Brain microvascular endothelial cell (primary cell): ENCODE measurements around the gene NODAL.

Experiments
- DNase-seq: peaks from one replicate; pipeline ENCODE4 v3.0.0-alpha.2; 2020
- H3K27ac ChIP-seq: fragments of 250-450 bp; sonication (Bioruptor Pico); 2 replicates; pipeline ENCODE4 v1.5.1; 2020; ENCODE audit warnings: mild to moderate bottlenecking, moderate library complexity
- H3K27me3 ChIP-seq: fragments of 250-450 bp; sonication (Bioruptor Pico); replicated peaks from 2 replicates; pipeline ENCODE4 v1.5.1; 2020; ENCODE audit warnings: mild to moderate bottlenecking
- H3K36me3 ChIP-seq: fragments of 250-450 bp; sonication (Bioruptor Pico); replicated peaks from 2 replicates; pipeline ENCODE4 v1.5.1; 2020; ENCODE audit warnings: mild to moderate bottlenecking
- H3K4me3 ChIP-seq: 2 replicates; pipeline ENCODE4 v1.5.1; 2011; ENCODE audit warnings: low read depth, mild to moderate bottlenecking, control low read depth, low read length, moderate library complexity
- in situ Hi-C: cut with HindIII; loops from 2 replicates; pipeline ENCODE4 v1.10.0; 2017; ENCODE audit warnings: low sequenced_read_pairs, low pct_ligation_motif_present
- TF ChIP-seq, protein P1 (sequence below): IDR thresholded peaks from 2 replicates; pipeline ENCODE4 v1.5.1; 2011; ENCODE audit warnings: low read depth, mild to moderate bottlenecking, moderate library complexity, low read length, control low read depth, inconsistent platforms; ENCODE audit errors: missing control alignments

Gene NODAL

DNA sequence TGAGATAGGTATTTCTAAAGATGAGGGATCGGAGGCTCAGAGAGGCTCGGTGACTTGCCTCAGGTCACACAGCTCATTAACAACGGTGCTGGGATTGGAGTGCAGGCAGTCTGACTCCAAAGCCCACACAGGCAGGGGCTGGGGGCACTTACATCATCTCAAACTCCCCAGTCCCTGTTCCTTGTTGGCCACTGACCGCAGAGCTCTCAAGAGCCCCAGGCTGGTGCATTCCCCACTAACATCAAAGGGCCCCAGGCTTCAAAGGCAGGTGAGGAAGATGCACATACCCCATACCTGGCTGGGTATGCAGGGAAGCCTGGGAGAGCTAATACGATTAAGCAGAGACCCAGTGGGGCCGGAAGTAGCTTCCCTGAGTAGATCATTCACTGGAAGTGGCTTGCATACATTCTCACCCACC is 13.7 kb upstream of the NODAL start:
- Histone ChIP-seq H3K36me3 (no peaks in the 10 kb centered on the region), H3K4me3 (no peak overlapping the region), H3K27ac (no peak overlapping the region), H3K27me3 (no peaks in the 10 kb centered on the region)
- in situ Hi-C loops, result no loop called here
- TF ChIP-seq, protein P1, sequence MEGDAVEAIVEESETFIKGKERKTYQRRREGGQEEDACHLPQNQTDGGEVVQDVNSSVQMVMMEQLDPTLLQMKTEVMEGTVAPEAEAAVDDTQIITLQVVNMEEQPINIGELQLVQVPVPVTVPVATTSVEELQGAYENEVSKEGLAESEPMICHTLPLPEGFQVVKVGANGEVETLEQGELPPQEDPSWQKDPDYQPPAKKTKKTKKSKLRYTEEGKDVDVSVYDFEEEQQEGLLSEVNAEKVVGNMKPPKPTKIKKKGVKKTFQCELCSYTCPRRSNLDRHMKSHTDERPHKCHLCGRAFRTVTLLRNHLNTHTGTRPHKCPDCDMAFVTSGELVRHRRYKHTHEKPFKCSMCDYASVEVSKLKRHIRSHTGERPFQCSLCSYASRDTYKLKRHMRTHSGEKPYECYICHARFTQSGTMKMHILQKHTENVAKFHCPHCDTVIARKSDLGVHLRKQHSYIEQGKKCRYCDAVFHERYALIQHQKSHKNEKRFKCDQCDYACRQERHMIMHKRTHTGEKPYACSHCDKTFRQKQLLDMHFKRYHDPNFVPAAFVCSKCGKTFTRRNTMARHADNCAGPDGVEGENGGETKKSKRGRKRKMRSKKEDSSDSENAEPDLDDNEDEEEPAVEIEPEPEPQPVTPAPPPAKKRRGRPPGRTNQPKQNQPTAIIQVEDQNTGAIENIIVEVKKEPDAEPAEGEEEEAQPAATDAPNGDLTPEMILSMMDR, result no peak
- DNase-seq, result no peak

DNA sequence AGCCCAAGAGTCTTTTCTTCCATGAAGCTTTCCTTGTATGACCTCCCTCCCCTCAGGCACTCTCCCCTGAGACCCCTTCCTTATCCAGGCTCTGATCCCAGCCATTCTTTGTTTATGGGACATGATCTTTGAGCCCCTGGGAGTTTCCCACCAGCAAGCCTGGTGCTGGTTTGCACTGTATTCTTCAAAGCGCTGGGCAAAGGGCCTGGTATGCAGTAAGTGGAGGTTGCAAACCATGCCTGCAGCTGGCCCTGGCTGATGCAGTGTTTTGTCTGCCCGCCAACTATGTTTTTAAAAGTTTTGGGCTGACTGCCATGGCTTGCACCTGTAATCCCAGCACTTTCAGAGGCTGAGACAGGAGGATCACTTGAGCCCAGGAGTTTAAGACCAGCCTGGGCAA is 6.8 kb upstream of the NODAL start:
- DNase-seq, result no peak
- Histone ChIP-seq H3K36me3 (no peaks in the 10 kb centered on the region), H3K27me3 (no peaks in the 10 kb centered on the region), H3K27ac (no peak overlapping the region), H3K4me3 (no peak overlapping the region)
- in situ Hi-C loops, result no loop called here
- TF ChIP-seq, protein P1, result no peak

DNA sequence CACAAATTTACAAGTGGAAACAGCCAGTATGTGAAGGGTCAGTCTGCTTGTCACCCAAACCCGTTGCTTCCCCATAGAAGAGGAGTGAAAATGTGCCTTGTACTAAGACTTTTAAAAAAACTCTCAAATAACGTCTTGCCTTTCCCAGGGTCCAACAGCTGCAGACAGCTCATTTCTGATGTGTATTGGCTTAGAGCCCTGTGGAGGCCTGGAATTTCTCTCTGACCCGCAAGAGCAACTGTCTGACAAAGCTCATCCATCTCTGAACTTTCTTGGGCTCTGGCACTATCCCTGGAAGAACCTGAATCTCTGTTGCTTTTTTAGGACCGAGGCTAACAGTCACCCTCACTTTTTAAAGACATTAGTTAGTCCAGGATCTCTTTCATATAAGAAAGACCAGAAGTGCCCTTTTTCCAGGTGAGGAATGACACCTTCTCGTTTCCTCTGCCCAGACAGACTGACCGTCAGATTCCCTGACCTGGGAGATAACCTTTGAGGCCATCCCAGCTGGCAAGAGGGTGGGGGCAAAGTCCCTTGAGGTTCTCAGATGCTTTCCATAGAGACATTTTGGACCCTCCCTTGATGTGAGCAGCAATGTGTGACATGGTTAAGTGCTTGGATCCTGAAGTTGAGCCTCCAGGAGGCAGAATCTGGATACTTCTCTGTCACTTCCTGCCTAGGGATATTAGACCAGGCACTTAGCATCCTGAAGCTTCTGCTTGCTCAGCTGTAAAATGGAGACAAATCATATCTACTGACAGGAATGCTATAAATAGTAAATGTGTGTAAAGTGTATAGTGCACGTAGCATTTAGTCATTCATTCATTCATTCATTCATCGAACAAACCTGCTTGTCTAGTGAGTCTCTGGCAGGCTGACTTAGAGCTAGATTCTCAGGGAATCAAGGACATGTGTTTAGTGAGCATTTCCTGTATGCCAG is 4.5 kb upstream of the NODAL start:
- H3K27me3 ChIP-seq, result peaks cover 15% of the 10 kb centered on the region
- TF ChIP-seq, protein P1, result no peak
- no peak overlapping the region for H3K27ac ChIP-seq
- H3K36me3 ChIP-seq, result no peaks in the 10 kb centered on the region
- no peak overlapping the region for H3K4me3 ChIP-seq
- in situ Hi-C loops, result no loop called here
- DNase-seq, result peak; percentile 56

DNA sequence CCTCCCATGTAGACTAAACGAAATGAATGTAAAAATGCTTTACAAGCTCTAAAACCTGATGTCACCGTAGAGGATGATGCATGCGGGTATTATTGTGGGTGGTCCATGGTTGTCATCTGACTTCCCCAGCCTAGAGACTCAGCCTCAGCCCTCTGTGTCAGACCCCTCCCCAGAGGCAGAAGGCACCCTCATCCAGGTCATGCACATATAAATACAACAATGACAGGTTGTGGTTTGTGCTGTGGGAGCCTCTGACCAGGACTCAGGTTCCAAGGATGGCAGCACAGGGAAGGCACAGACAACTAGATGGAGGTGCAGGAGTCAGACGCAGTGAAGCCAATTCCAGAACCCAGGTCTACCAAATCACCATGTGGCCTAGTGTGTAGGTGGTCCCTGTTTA is 3.3 kb upstream of the NODAL start:
- Histone ChIP-seq H3K4me3 (no peak overlapping the region), H3K27me3 (peaks cover 28% of the 10 kb centered on the region), H3K27ac (no peak overlapping the region), H3K36me3 (no peaks in the 10 kb centered on the region)
- in situ Hi-C loops, result no loop called here
- TF ChIP-seq, protein P1, result no peak
- DNase-seq, result no peak

DNA sequence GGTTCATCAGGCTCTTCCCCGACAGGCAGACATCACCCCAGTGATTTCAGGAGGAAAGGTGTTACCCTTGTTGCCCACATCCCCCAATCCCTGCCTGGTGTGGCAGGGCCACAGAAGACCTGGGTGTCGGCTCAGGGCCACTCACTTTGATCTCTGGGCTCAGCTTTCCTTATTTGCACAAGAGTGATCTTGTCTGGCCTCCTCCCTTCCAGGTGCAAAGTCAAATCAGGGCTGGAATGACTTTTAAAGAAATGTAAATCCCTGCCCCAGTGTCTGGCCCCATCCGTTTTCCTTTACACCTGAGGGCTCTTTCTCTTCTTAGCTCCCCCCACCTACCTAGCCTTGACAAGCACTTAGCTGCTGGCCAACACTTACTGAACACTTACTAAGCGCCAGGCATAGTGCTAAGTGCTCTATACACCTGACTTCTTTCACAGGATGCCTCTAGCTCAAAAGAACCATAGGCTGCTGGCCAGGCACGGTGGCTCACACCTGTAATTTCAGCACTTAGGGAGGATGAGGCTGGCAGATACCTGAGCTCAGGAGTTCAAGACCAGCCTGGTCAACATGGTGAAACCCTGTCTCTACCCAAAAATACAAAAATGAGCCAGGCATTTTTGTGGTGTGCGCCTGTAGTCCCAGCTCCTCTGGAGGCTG is 979 bp upstream of the NODAL start:
- TF ChIP-seq, protein P1, result no peak
- no peak for DNase-seq
- Histone ChIP-seq H3K27ac (no peak overlapping the region), H3K36me3 (no peaks in the 10 kb centered on the region), H3K4me3 (no peak overlapping the region), H3K27me3 (peaks cover 32% of the 10 kb centered on the region)
- in situ Hi-C loops, result no loop called here
